ENCODE measurements around the gene ACTL10. TPM values are rescaled to one million over a fixed set of nuclear protein-coding genes. Genes with fewer than 3 reads are reported as not detected.

ACTL10 gene
- total and polyA plus RNA-seq, 2 of the 4 experiments (the other 2 are of a cell fraction) = 0.18 to 0.43 TPM

GRCh38 chr20:33667676-33668465, 1.1 kb downstream of the ACTL10 start:
- H3K4me3 ChIP-seq (ENCODE audit: insufficient read depth, low read depth, low read length) = no peak overlapping the region
- H3K36me3 ChIP-seq (ENCODE audit: control insufficient read depth, insufficient read depth, low read length) = peaks cover 13% of the 10 kb centered on the region
- TF ChIP-seq MXI1 (IDR thresholded peaks at IDR 0.05; ENCODE audit: borderline replicate concordance, low read depth, low read length) (no peak), RAD21 (IDR thresholded peaks at IDR 0.05; ENCODE audit: low read length) (peak; percentile 74), RCOR1 (IDR thresholded peaks at IDR 0.05; ENCODE audit: insufficient replicate concordance, low read length) (no peak), BHLHE40 (IDR thresholded peaks at IDR 0.05; ENCODE audit: low read depth, low read length) (no peak), SMC3 (IDR thresholded peaks at IDR 0.05; ENCODE audit: low read depth, low read length) (peak; percentile 53), POLR2A (IDR thresholded peaks at IDR 0.05; ENCODE audit: low read depth, low read length) (no peak), CEBPB (IDR thresholded peaks at IDR 0.05; ENCODE audit: low read depth, low read length) (no peak), CHD1 (IDR thresholded peaks at IDR 0.05; ENCODE audit: low read depth, low read length) (no peak), FOS (IDR thresholded peaks at IDR 0.05; ENCODE audit: low read depth, low read length) (no peak), CTCF (conservative IDR thresholded peaks at IDR 0.05; ENCODE audit: low read depth, low read length) (peak; percentile 71), MAZ (IDR thresholded peaks at IDR 0.05; ENCODE audit: borderline replicate concordance, low read depth, low read length) (no peak), NFE2L2 (IDR thresholded peaks at IDR 0.05; ENCODE audit: low read depth, low read length) (no peak)
- TF ChIP-seq, protein P1, sequence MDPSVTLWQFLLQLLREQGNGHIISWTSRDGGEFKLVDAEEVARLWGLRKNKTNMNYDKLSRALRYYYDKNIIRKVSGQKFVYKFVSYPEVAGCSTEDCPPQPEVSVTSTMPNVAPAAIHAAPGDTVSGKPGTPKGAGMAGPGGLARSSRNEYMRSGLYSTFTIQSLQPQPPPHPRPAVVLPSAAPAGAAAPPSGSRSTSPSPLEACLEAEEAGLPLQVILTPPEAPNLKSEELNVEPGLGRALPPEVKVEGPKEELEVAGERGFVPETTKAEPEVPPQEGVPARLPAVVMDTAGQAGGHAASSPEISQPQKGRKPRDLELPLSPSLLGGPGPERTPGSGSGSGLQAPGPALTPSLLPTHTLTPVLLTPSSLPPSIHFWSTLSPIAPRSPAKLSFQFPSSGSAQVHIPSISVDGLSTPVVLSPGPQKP (IDR thresholded peaks at IDR 0.05; ENCODE audit: borderline replicate concordance, low read depth, low read length) = no peak
- TF ChIP-seq, protein P2, sequence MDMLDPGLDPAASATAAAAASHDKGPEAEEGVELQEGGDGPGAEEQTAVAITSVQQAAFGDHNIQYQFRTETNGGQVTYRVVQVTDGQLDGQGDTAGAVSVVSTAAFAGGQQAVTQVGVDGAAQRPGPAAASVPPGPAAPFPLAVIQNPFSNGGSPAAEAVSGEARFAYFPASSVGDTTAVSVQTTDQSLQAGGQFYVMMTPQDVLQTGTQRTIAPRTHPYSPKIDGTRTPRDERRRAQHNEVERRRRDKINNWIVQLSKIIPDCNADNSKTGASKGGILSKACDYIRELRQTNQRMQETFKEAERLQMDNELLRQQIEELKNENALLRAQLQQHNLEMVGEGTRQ (IDR thresholded peaks at IDR 0.05; ENCODE audit: low read depth, low read length) = no peak
- H3K79me1 ChIP-seq (ENCODE audit: low read depth in 1 of 2, low read length in 2 of 2) = peaks cover 7 to 68% of the 10 kb centered on the region in 2 experiments; a peak in 3 of 4 replicates
- no peak overlapping the region for H3K27ac ChIP-seq (ENCODE audit: insufficient read depth, low read length)
- no peaks in the 10 kb centered on the region for H3K27me3 ChIP-seq (ENCODE audit: control insufficient read depth, insufficient read depth, low read length)
- H4K20me1 ChIP-seq (ENCODE audit: insufficient read depth, low read length) = 0 out of 2 replicates have a peak, but pooled peaks cover 14% of the 10 kb centered on the region
- no peak overlapping the region for H3K23ac ChIP-seq (ENCODE audit: low read depth, low read length)
- H2AK9ac ChIP-seq (replicated peaks; ENCODE audit: low read depth, low read length, poor library complexity) = peak overlapping the region; percentile 76
- H2BK120ac ChIP-seq (ENCODE audit: low read depth, low read length) = no peak overlapping the region
- CTCF ChIA-PET = no interaction called here
- H4K5ac ChIP-seq (ENCODE audit: low read depth, low read length) = no peak overlapping the region
- H2BK15ac ChIP-seq (ENCODE audit: low read depth, low read length) = no peak overlapping the region
- no peak overlapping the region for H3K14ac ChIP-seq (replicated peaks; ENCODE audit: low read depth, low read length)
- WGBS, 2 experiments (ENCODE audit: extremely low coverage in 2 of 2, insufficient read length in 1 of 2) = 34% methylated on average over 24 of the region's 47 CpGs; no CpG with 5 or more reads in 1 of the 2 experiments
- peak overlapping the region in 1 of 2 experiments; percentile 50; a peak in 2 of 4 replicates for H4K8ac ChIP-seq (ENCODE audit: low read depth in 2 of 2, low read length in 2 of 2)
- DNase-seq (peak; percentile 54), ATAC-seq (ENCODE audit: low read depth) (peak; percentile 9)
- no TSS peak for BruUV-seq (replicated peaks)
- H2AFZ ChIP-seq (replicated peaks; ENCODE audit: low read length, poor library complexity) = peak overlapping the region; percentile 86
- 0 out of 2 replicates have a peak overlapping the region, but pooled peaks have one; percentile 6 for H3K9ac ChIP-seq (ENCODE audit: low read depth, low read length)
- H2AK5ac ChIP-seq (ENCODE audit: low read depth, low read length) = peak overlapping the region; percentile 12; the same call in 1 of the 2 replicates
- H3K9me3 ChIP-seq (ENCODE audit: control insufficient read depth, insufficient read depth, low read length) = no peaks in the 10 kb centered on the region
- no peak overlapping the region for H4K91ac ChIP-seq (ENCODE audit: insufficient read depth, low read depth, low read length)
- POLR2A ChIA-PET (ENCODE audit: unreplicated experiment) = interaction anchor here (0.5 kb wide), 1 partner anchor 306 kb away, joined by 17 read pairs; no protein-coding TSS in a partner anchor
- H3K18ac ChIP-seq (ENCODE audit: low read depth, low read length) = no peak overlapping the region
- in situ Hi-C loops (cut with MboI; ENCODE audit: low sequenced_read_pairs) (no loop called here), intact Hi-C loops (cut with micrococcal nuclease) (loop anchor here (5.0 to 10.0 kb wide), 2 partner anchors 64 to 147 kb away; partner anchors contain the start of genes CHMP4B and ZNF341), dilution Hi-C loops (cut with HindIII; ENCODE audit: low sequenced_read_pairs, unreplicated experiment) (no loop called here)
- H3K56ac ChIP-seq (ENCODE audit: extremely low read depth, insufficient read depth, low read length) = no peak overlapping the region
- H3K4ac ChIP-seq (ENCODE audit: low read depth, low read length) = peak overlapping the region; percentile 60
- no peak overlapping the region for H2BK5ac ChIP-seq (ENCODE audit: low read depth, low read length, poor library complexity, severe bottlenecking)
- H3K4me2 ChIP-seq (ENCODE audit: low read depth, low read length) = peak overlapping the region; percentile 22; the same call in 1 of the 2 replicates
- H3K9me1 ChIP-seq (ENCODE audit: insufficient read depth, low read length) = peaks cover 23% of the 10 kb centered on the region
- H3K4me1 ChIP-seq (ENCODE audit: control insufficient read depth, insufficient read depth, low read length) = peaks cover 21% of the 10 kb centered on the region
- no peak overlapping the region for H2BK20ac ChIP-seq (ENCODE audit: low read depth, low read length)
